CD4-positive, alpha-beta T cell (primary cell): ENCODE measurements around the gene LDLRAD4. TPM values are rescaled to one million over a fixed set of nuclear protein-coding genes. Genes with fewer than 3 reads are reported as not detected.
A peak's percentile ranks its signal among the peaks of the same experiment; 100 is the strongest.

Experiments used
- ATAC-seq: fragments of 200-7000 bp; cut with Tn5 transposase; one replicate; pipeline ENCODE4 v1.10.0; 2022; ENCODE audit warnings: mild to moderate bottlenecking; ENCODE audit not compliant: poor library complexity
- CTCF ChIA-PET: fragments of 350-600 bp; sonication (Branson Sonifier 250); formaldehyde crosslinking; loops from one replicate; lab custom pipeline; 2021; ENCODE audit warnings: antibody characterized with exemption, inconsistent platforms; lab: Charles Lee
- POLR2A ChIA-PET: fragments of 350-600 bp; sonication (Branson Sonifier 250); formaldehyde crosslinking; loops from one replicate; lab custom pipeline; 2021; ENCODE audit warnings: antibody characterized with exemption, inconsistent platforms; lab: Charles Lee
- DNase-seq, 14 experiments: peaks; one replicate each; pipeline ENCODE4 v3.0.0-alpha.2; 2013 to 2020; ENCODE audit warnings: mixed read lengths in 2 of 14
- H3K27ac ChIP-seq, 2 donors: one replicate each; pipeline versions ENCODE4 v1.5.1 to v1.7.0; 2013; ENCODE audit warnings: low read length in 2 of 2, low read depth in 1 of 2, mild to moderate bottlenecking in 1 of 2
- H3K27me3 ChIP-seq, 2 experiments: 1 replicate in 1 of 2; 2 replicates in 1 of 2; pipeline versions ENCODE4 v1.6.1 to v1.7.0; 2013; ENCODE audit warnings: low read length in 2 of 2, control low read depth in 1 of 2, mild to moderate bottlenecking in 1 of 2, moderate library complexity in 1 of 2; ENCODE audit not compliant: insufficient read depth in 2 of 2, control insufficient read depth in 1 of 2
- H3K36me3 ChIP-seq: one replicate; pipeline ENCODE4 v1.6.1; 2013; ENCODE audit warnings: low read length, control low read depth; ENCODE audit not compliant: insufficient read depth
- H3K4me1 ChIP-seq: one replicate; pipeline ENCODE4 v1.6.1; 2013; ENCODE audit warnings: low read length, control low read depth; ENCODE audit not compliant: insufficient read depth
- H3K4me3 ChIP-seq: one replicate; pipeline ENCODE4 v1.5.1; 2013; ENCODE audit warnings: mild to moderate bottlenecking, low read length, moderate library complexity
- H3K9me3 ChIP-seq, 2 experiments: 1 replicate in 1 of 2; 2 replicates in 1 of 2; pipeline versions ENCODE4 v1.6.1 to v1.7.0; 2013; ENCODE audit warnings: low read length in 2 of 2, mild to moderate bottlenecking in 2 of 2, control low read depth in 1 of 2, moderate library complexity in 1 of 2; ENCODE audit not compliant: control insufficient read depth in 1 of 2, insufficient read depth in 1 of 2
- H3K27ac Mint-ChIP-seq: one replicate; pipeline ENCODE4 v1.8.0; 2020; ENCODE audit warnings: mixed read lengths
- H3K27me3 Mint-ChIP-seq: one replicate; pipeline ENCODE4 v1.8.0; 2021; ENCODE audit warnings: mixed read lengths
- H3K36me3 Mint-ChIP-seq: one replicate; pipeline ENCODE4 v1.8.0; 2021; ENCODE audit warnings: low read depth, mixed read lengths
- H3K4me1 Mint-ChIP-seq: one replicate; pipeline ENCODE4 v1.8.0; 2021; ENCODE audit warnings: low read depth, mixed read lengths
- H3K4me3 Mint-ChIP-seq: one replicate; pipeline ENCODE4 v1.8.0; 2020; ENCODE audit warnings: mild to moderate bottlenecking, mixed read lengths
- H3K9me3 Mint-ChIP-seq: one replicate; pipeline ENCODE4 v1.8.0; 2020; ENCODE audit warnings: mixed read lengths
- CTCF ChIP-seq: fragments of 200-600 bp; IDR thresholded peaks from one replicate; pipeline ENCODE4 v1.8.0; 2022; ENCODE audit warnings: antibody characterized with exemption, mild to moderate bottlenecking
- intact Hi-C, 2 experiments: fragments of 100-400 bp; cut with DNase I in 1 of 2; cut with micrococcal nuclease in 1 of 2; formaldehyde crosslinking; loops; one replicate each; pipeline versions ENCODE4 v1.15.1 to v1.9.0; 2023 to 2025; cut with DNase I, micrococcal nuclease
- total RNA-seq, 174 experiments: library from RNA in 2 of 174; stranded (reverse) in 2 of 174; gene quantifications; one replicate each; pipeline ENCODE4 v1.2.3 and lab custom pipeline; 2021 to 2026

The LDLRAD4 gene
- total RNA-seq, 2 experiments from 2014 or later: 51.9 to 52.7 TPM

GRCh38 chr18:13540477-13541182 lies 322.1 kb downstream of the LDLRAD4 start:
- no peak for TF ChIP-seq CTCF
- H3K9me3 ChIP-seq: no peaks in the 10 kb centered on the region
- no peaks in the 10 kb centered on the region for H3K27me3 ChIP-seq
- H3K4me3 ChIP-seq: no peak overlapping the region
- H3K36me3 Mint-ChIP-seq: peaks cover 24% of the 10 kb centered on the region
- peak overlapping the region in 1 of 2 donors; percentile 12 for H3K27ac ChIP-seq
- POLR2A ChIA-PET: interaction anchor here (1.6 kb wide), 1 partner anchor 324 kb away, joined by 9 read pairs; no protein-coding TSS in a partner anchor
- H3K9me3 Mint-ChIP-seq: no peaks in the 10 kb centered on the region
- peak overlapping the region; percentile 5 for H3K4me3 Mint-ChIP-seq
- H3K36me3 ChIP-seq: peaks cover 19% of the 10 kb centered on the region
- H3K4me1 ChIP-seq: peaks cover 27% of the 10 kb centered on the region
- ATAC-seq (peak; percentile 12), DNase-seq (peak in 7 of 14 experiments; percentile 16 to 43 (median 28))
- no peaks in the 10 kb centered on the region for H3K27me3 Mint-ChIP-seq
- peak overlapping the region; percentile 89 for H3K27ac Mint-ChIP-seq
- intact Hi-C loops: no loop called here
- CTCF ChIA-PET: no interaction called here
- H3K4me1 Mint-ChIP-seq: peaks cover 65% of the 10 kb centered on the region

- Histone ChIP-seq H3K4me3 (no peak overlapping the region), H3K27ac (no peak overlapping the region), H3K9me3 (no peaks in the 10 kb centered on the region), H3K36me3 (peaks cover 24% of the 10 kb centered on the region), H3K27me3 (no peaks in the 10 kb centered on the region), H3K4me1 (peaks cover 27% of the 10 kb centered on the region)
- peak overlapping the region; percentile 89 for H3K27ac Mint-ChIP-seq
- no peaks in the 10 kb centered on the region for H3K9me3 Mint-ChIP-seq
- intact Hi-C loops: no loop called here
- H3K36me3 Mint-ChIP-seq: peaks cover 24% of the 10 kb centered on the region
- H3K27me3 Mint-ChIP-seq: no peaks in the 10 kb centered on the region
- no peak for DNase-seq
- no peak for TF ChIP-seq CTCF
- ChIA-PET CTCF (no interaction called here), POLR2A (no interaction called here)
- peaks cover 52% of the 10 kb centered on the region for H3K4me1 Mint-ChIP-seq
- no peak for ATAC-seq
- no peak overlapping the region for H3K4me3 Mint-ChIP-seq
Observed at GRCh38 chr18:13541621-13542519, 323.3 kb downstream of the LDLRAD4 start.

GRCh38 chr18:13542520-13542847 lies 323.9 kb downstream of the LDLRAD4 start:
- no peaks in the 10 kb centered on the region for H3K27me3 ChIP-seq
- H3K36me3 ChIP-seq: peaks cover 25% of the 10 kb centered on the region
- no peaks in the 10 kb centered on the region for H3K27me3 Mint-ChIP-seq
- H3K4me1 Mint-ChIP-seq: peaks cover 49% of the 10 kb centered on the region
- intact Hi-C loops: no loop called here
- H3K4me3 ChIP-seq: no peak overlapping the region
- H3K36me3 Mint-ChIP-seq: peaks cover 24% of the 10 kb centered on the region
- H3K27ac ChIP-seq: no peak overlapping the region
- peaks cover 25% of the 10 kb centered on the region for H3K4me1 ChIP-seq
- ATAC-seq (no peak), DNase-seq (no peak)
- no peaks in the 10 kb centered on the region for H3K9me3 Mint-ChIP-seq
- peak overlapping the region; percentile 89 for H3K27ac Mint-ChIP-seq
- peaks cover 0 to 4% of the 10 kb centered on the region in 2 experiments for H3K9me3 ChIP-seq
- TF ChIP-seq CTCF: no peak
- POLR2A ChIA-PET: no interaction called here
- CTCF ChIA-PET: no interaction called here
- H3K4me3 Mint-ChIP-seq: no peak overlapping the region
